ENCODE results near the gene GASK1A.

The GASK1A gene

GRCh38 chr3:42979044-42979972 lies at the start of gene GASK1A:
Gene GASK1A, plus strand, starts transcription at chr3:42979311. Its CDS starts 332 bp downstream, at chr3:42979643.
- peaks cover 39% of the 10 kb centered on the region for H3K27me3 ChIP-seq (ENCODE audit: control insufficient read depth, insufficient read depth, low read length)
- H3K27ac ChIP-seq (ENCODE audit: low read length), result no peak within 1 kb of the TSS
- peaks cover 33% of the 10 kb centered on the region for H3K4me1 ChIP-seq (ENCODE audit: control insufficient read depth, low read depth, low read length)
- H3K4me3 ChIP-seq (ENCODE audit: low read length), result peak within 1 kb of the TSS; percentile 85
- H3K36me3 ChIP-seq (ENCODE audit: control insufficient read depth, low read depth, low read length), result no peaks in the 10 kb centered on the region
- H3K9me3 ChIP-seq (ENCODE audit: control insufficient read depth, low read depth, low read length), result peaks cover 11% of the 10 kb centered on the region
- H3K9ac ChIP-seq (ENCODE audit: low read length), result peak within 1 kb of the TSS; percentile 63

DNA sequence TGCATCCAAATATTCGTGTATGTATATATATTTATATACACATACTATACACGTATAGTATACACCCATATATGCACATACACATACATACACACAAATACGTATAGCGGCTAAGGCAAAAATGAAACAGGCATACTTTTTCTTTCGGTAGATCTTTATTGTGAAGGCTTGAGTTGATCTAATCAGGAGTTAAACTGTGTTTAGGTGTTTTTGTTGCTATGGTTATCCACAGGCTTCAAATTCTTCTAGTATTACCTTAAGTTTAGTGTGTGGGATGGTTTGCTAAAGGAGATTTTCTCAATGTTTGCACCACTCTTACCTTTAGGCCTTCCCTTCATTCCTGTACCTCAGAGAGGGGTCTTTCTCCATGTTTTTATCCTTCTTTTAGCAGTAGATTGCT lies 45.0 kb upstream of the GASK1A start:
- Histone ChIP-seq H3K36me3 (ENCODE audit: control insufficient read depth, low read depth, low read length) (no peaks in the 10 kb centered on the region), H3K9me3 (ENCODE audit: control insufficient read depth, low read depth, low read length) (no peaks in the 10 kb centered on the region), H3K27me3 (ENCODE audit: control insufficient read depth, insufficient read depth, low read length) (no peaks in the 10 kb centered on the region), H3K27ac (ENCODE audit: low read length) (no peak overlapping the region), H3K4me3 (ENCODE audit: low read length) (no peak overlapping the region), H3K9ac (ENCODE audit: low read length) (no peak overlapping the region), H3K4me1 (ENCODE audit: control insufficient read depth, low read depth, low read length) (no peaks in the 10 kb centered on the region)

DNA sequence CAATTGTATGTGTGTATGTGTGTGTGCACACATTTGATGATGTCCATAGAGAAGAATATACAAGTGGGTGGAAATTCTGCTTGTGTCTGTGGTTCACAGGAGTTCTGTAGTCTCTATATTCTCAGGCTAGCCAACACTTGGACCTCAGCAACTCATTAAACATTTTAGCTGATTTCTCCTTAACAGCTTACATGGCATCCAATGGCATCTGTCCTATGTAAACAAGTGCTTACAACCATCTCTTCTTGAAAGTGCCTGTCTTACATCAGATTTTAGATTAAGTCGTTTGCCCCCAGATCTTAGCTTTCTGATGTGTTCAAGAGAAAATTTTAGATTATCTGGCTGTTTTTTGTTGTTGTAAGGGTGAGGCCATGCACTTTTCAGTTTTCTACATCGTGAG lies 44.2 kb upstream of the GASK1A start:
- H3K4me3 ChIP-seq (ENCODE audit: low read length), result no peak overlapping the region
- H3K9me3 ChIP-seq (ENCODE audit: control insufficient read depth, low read depth, low read length), result no peaks in the 10 kb centered on the region
- H3K9ac ChIP-seq (ENCODE audit: low read length), result no peak overlapping the region
- H3K27ac ChIP-seq (ENCODE audit: low read length), result no peak overlapping the region
- H3K36me3 ChIP-seq (ENCODE audit: control insufficient read depth, low read depth, low read length), result no peaks in the 10 kb centered on the region
- H3K27me3 ChIP-seq (ENCODE audit: control insufficient read depth, insufficient read depth, low read length), result no peaks in the 10 kb centered on the region
- no peaks in the 10 kb centered on the region for H3K4me1 ChIP-seq (ENCODE audit: control insufficient read depth, low read depth, low read length)

DNA sequence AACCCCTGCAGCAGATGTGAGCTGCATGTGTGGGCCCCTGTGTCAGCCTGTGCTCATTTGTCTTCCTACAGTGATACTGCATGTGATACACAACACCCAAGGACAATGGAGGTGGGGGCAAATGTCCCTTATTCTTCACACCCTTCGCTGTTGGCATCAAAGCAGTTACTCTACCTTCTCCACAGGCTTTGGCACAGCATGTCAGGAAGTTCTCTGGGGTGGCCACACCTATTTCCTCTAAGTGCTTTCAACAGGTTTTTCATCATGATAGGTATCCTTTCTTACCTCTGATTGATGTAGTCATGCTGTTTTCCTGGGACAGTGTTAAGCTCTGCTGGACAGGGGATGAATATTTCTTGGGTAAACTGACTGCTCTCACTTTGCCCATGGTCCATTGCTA lies 43.6 kb upstream of the GASK1A start:
- Histone ChIP-seq H3K27ac (ENCODE audit: low read length) (no peak overlapping the region), H3K9me3 (ENCODE audit: control insufficient read depth, low read depth, low read length) (no peaks in the 10 kb centered on the region), H3K4me1 (ENCODE audit: control insufficient read depth, low read depth, low read length) (no peaks in the 10 kb centered on the region), H3K36me3 (ENCODE audit: control insufficient read depth, low read depth, low read length) (no peaks in the 10 kb centered on the region), H3K9ac (ENCODE audit: low read length) (no peak overlapping the region), H3K4me3 (ENCODE audit: low read length) (no peak overlapping the region), H3K27me3 (ENCODE audit: control insufficient read depth, insufficient read depth, low read length) (no peaks in the 10 kb centered on the region)

- H3K4me1 ChIP-seq (ENCODE audit: control insufficient read depth, low read depth, low read length), result no peaks in the 10 kb centered on the region
- H3K27me3 ChIP-seq (ENCODE audit: control insufficient read depth, insufficient read depth, low read length), result no peaks in the 10 kb centered on the region
- no peaks in the 10 kb centered on the region for H3K36me3 ChIP-seq (ENCODE audit: control insufficient read depth, low read depth, low read length)
- H3K4me3 ChIP-seq (ENCODE audit: low read length), result no peak overlapping the region
- no peaks in the 10 kb centered on the region for H3K9me3 ChIP-seq (ENCODE audit: control insufficient read depth, low read depth, low read length)
- H3K27ac ChIP-seq (ENCODE audit: low read length), result no peak overlapping the region
- H3K9ac ChIP-seq (ENCODE audit: low read length), result no peak overlapping the region
These were observed 42.7 kb upstream of the GASK1A start for GRCh38 chr3:42936157-42936981.

GRCh38 chr3:42937334-42937733 lies 41.8 kb upstream of the GASK1A start:
- no peak overlapping the region for H3K4me3 ChIP-seq (ENCODE audit: low read length)
- no peaks in the 10 kb centered on the region for H3K4me1 ChIP-seq (ENCODE audit: control insufficient read depth, low read depth, low read length)
- no peak overlapping the region for H3K9ac ChIP-seq (ENCODE audit: low read length)
- H3K9me3 ChIP-seq (ENCODE audit: control insufficient read depth, low read depth, low read length), result no peaks in the 10 kb centered on the region
- H3K27ac ChIP-seq (ENCODE audit: low read length), result no peak overlapping the region
- H3K27me3 ChIP-seq (ENCODE audit: control insufficient read depth, insufficient read depth, low read length), result no peaks in the 10 kb centered on the region
- H3K36me3 ChIP-seq (ENCODE audit: control insufficient read depth, low read depth, low read length), result no peaks in the 10 kb centered on the region

- no peaks in the 10 kb centered on the region for H3K27me3 ChIP-seq (ENCODE audit: control insufficient read depth, insufficient read depth, low read length)
- no peak overlapping the region for H3K9ac ChIP-seq (ENCODE audit: low read length)
- H3K9me3 ChIP-seq (ENCODE audit: control insufficient read depth, low read depth, low read length), result no peaks in the 10 kb centered on the region
- H3K4me3 ChIP-seq (ENCODE audit: low read length), result no peak overlapping the region
- no peaks in the 10 kb centered on the region for H3K36me3 ChIP-seq (ENCODE audit: control insufficient read depth, low read depth, low read length)
- H3K27ac ChIP-seq (ENCODE audit: low read length), result no peak overlapping the region
- H3K4me1 ChIP-seq (ENCODE audit: control insufficient read depth, low read depth, low read length), result no peaks in the 10 kb centered on the region
These were observed 36.4 kb upstream of the GASK1A start for GRCh38 chr3:42942693-42943092.

- Histone ChIP-seq H3K36me3 (ENCODE audit: control insufficient read depth, low read depth, low read length) (no peaks in the 10 kb centered on the region), H3K4me3 (ENCODE audit: low read length) (no peak overlapping the region), H3K9ac (ENCODE audit: low read length) (no peak overlapping the region), H3K27me3 (ENCODE audit: control insufficient read depth, insufficient read depth, low read length) (no peaks in the 10 kb centered on the region), H3K4me1 (ENCODE audit: control insufficient read depth, low read depth, low read length) (no peaks in the 10 kb centered on the region), H3K27ac (ENCODE audit: low read length) (no peak overlapping the region), H3K9me3 (ENCODE audit: control insufficient read depth, low read depth, low read length) (no peaks in the 10 kb centered on the region)
These were observed 33.1 kb upstream of the GASK1A start for GRCh38 chr3:42946050-42946449.

DNA sequence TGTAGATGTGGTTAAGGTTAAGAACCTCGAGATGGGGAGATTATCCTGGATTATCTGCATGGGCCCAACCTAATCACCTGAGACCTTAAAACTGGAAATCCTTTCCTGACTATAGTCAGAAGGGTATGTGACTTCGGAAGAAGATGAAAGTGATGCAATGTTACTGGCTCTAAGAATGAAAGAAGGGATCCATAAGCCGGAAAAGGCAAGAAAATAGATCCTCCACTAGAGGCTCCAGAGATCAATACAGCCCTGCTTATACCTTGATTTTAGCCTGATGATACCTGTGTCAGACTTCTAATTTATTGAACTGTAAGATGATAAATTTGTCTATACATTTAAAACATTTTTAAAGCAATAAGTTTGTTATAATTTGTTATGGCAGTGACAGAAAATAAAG lies 21.5 kb upstream of the GASK1A start:
- no peaks in the 10 kb centered on the region for H3K27me3 ChIP-seq (ENCODE audit: control insufficient read depth, insufficient read depth, low read length)
- no peaks in the 10 kb centered on the region for H3K9me3 ChIP-seq (ENCODE audit: control insufficient read depth, low read depth, low read length)
- no peaks in the 10 kb centered on the region for H3K36me3 ChIP-seq (ENCODE audit: control insufficient read depth, low read depth, low read length)
- no peaks in the 10 kb centered on the region for H3K4me1 ChIP-seq (ENCODE audit: control insufficient read depth, low read depth, low read length)
- no peak overlapping the region for H3K4me3 ChIP-seq (ENCODE audit: low read length)
- no peak overlapping the region for H3K9ac ChIP-seq (ENCODE audit: low read length)
- no peak overlapping the region for H3K27ac ChIP-seq (ENCODE audit: low read length)

DNA sequence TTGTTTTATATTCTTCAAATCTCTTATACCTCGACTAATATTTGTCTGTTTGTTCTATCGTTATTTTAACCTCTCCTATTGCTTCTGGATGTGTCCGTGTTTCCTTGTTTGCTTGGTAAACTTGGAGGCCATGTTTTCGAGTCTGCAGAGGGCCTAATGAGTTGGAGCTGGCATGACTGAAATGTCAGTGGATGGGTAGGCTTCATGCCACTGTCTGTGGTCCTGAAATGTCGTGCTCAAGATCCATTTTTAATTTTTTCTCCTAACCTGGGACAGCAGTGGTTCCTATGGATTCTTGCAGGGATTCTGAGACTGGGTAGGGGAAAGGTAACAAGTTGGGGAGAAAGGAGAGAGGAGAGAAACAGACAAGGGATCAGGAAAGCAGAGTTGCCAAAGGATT lies 18.8 kb upstream of the GASK1A start:
- Histone ChIP-seq H3K9me3 (ENCODE audit: control insufficient read depth, low read depth, low read length) (no peaks in the 10 kb centered on the region), H3K27ac (ENCODE audit: low read length) (no peak overlapping the region), H3K4me3 (ENCODE audit: low read length) (no peak overlapping the region), H3K4me1 (ENCODE audit: control insufficient read depth, low read depth, low read length) (no peaks in the 10 kb centered on the region), H3K36me3 (ENCODE audit: control insufficient read depth, low read depth, low read length) (no peaks in the 10 kb centered on the region), H3K9ac (ENCODE audit: low read length) (no peak overlapping the region), H3K27me3 (ENCODE audit: control insufficient read depth, insufficient read depth, low read length) (no peaks in the 10 kb centered on the region)

GRCh38 chr3:42960786-42961185 lies 18.3 kb upstream of the GASK1A start:
- H3K27ac ChIP-seq (ENCODE audit: low read length), result no peak overlapping the region
- no peaks in the 10 kb centered on the region for H3K36me3 ChIP-seq (ENCODE audit: control insufficient read depth, low read depth, low read length)
- no peaks in the 10 kb centered on the region for H3K4me1 ChIP-seq (ENCODE audit: control insufficient read depth, low read depth, low read length)
- H3K9me3 ChIP-seq (ENCODE audit: control insufficient read depth, low read depth, low read length), result no peaks in the 10 kb centered on the region
- H3K4me3 ChIP-seq (ENCODE audit: low read length), result no peak overlapping the region
- no peaks in the 10 kb centered on the region for H3K27me3 ChIP-seq (ENCODE audit: control insufficient read depth, insufficient read depth, low read length)
- no peak overlapping the region for H3K9ac ChIP-seq (ENCODE audit: low read length)
